Sigmoid colon (tissue), 4 donors: ENCODE data around the gene RABGAP1.

Source experiments
- CTCF ChIP-seq, 4 experiments: fragments of 450-650 bp in 3 of 4; fragments of 200-600 bp in 1 of 4; IDR thresholded peaks; one replicate each; pipeline ENCODE4 v1.5.1; 2016 to 2019; ENCODE audit warnings: antibody characterized with exemption in 4 of 4, mild to moderate bottlenecking in 3 of 4, moderate library complexity in 2 of 4
- EP300 ChIP-seq, 4 donors: sonication (generic); formaldehyde crosslinking; IDR thresholded peaks; one replicate each; pipeline ENCODE4 v1.6.1; 2017; ENCODE audit warnings: antibody characterized with exemption in 4 of 4
- POLR2A ChIP-seq, 2 donors: fragments of 450-650 bp; IDR thresholded peaks; one replicate each; pipeline ENCODE4 v1.6.1; 2016; ENCODE audit warnings: antibody characterized with exemption in 2 of 2, mild to moderate bottlenecking in 2 of 2, moderate library complexity in 2 of 2
- POLR2AphosphoS5 ChIP-seq, 4 donors: sonication (generic); formaldehyde crosslinking; IDR thresholded peaks; one replicate each; pipeline ENCODE4 v1.6.1; 2017; ENCODE audit warnings: antibody characterized with exemption in 4 of 4

GRCh38 chr9:122904823-122905710 lies 35.8 kb upstream of the RABGAP1 start, which contains the start of gene RC3H2:
- TF ChIP-seq POLR2AphosphoS5 (IDR thresholded peaks at IDR 0.05) (peak; percentile 94 to 99 (median 98)), EP300 (IDR thresholded peaks at IDR 0.05) (peak in 1 of 4 donors; percentile 50), CTCF (IDR thresholded peaks at IDR 0.05) (no peak), POLR2A (IDR thresholded peaks at IDR 0.05) (peak; percentile 92 to 93)
